GM19328 (cell line): Measurements from ENCODE around the gene CENPT.
"Not testable (repeated sequence)": the region's sequence is repeated elsewhere in the genome, so short reads cannot be mapped to it uniquely, and the experiment has no call there.

ENCODE experiments used
- ATAC-seq: cut with Tn5 transposase; IDR thresholded peaks from one replicate; pipeline ENCODE4 v1.9.1; 2021; ENCODE audit warnings: mild to moderate bottlenecking, moderate library complexity; ENCODE audit not compliant: unreplicated experiment

Gene CENPT

GRCh38 chr16:67846320-67847063 lies 1.0 kb downstream of the CENPT start, which contains the start of gene NUTF2:
TSS of gene NUTF2 (plus strand) at chr16:67846933. CDS start at chr16:67865131, 18,198 bp downstream.
- peak; percentile 54 for ATAC-seq

- ATAC-seq = no peak
Measured at GRCh38 chr16:67846063-67846319, 1.5 kb downstream of the CENPT start.

GRCh38 chr16:67845291-67846062 lies 2.0 kb downstream of the CENPT start:
- no peak for ATAC-seq

GRCh38 chr16:67844497-67844896 lies 3.0 kb downstream of the CENPT start:
- no peak for ATAC-seq

DNA sequence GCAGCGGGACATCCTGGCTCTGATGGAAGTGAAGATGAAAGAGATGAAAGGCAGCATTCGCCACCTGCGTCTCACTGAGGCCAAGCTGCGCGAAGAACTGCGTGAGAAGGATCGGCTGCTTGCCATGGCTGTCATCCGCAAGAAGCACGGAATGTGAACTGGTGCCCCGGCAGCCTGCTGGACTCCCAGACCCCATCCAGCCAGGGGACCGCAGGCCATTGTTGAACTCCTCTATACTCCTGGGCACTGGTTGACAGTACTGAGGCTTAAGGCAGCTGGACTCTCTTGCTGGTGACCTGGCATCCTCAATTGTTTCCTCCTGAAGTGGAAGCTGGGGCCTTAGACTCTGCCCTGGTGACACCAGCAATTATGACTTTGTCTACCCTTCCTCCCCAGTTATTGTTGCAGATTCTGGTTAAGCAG lies 4.1 kb downstream of the CENPT start:
- no peak for ATAC-seq

DNA sequence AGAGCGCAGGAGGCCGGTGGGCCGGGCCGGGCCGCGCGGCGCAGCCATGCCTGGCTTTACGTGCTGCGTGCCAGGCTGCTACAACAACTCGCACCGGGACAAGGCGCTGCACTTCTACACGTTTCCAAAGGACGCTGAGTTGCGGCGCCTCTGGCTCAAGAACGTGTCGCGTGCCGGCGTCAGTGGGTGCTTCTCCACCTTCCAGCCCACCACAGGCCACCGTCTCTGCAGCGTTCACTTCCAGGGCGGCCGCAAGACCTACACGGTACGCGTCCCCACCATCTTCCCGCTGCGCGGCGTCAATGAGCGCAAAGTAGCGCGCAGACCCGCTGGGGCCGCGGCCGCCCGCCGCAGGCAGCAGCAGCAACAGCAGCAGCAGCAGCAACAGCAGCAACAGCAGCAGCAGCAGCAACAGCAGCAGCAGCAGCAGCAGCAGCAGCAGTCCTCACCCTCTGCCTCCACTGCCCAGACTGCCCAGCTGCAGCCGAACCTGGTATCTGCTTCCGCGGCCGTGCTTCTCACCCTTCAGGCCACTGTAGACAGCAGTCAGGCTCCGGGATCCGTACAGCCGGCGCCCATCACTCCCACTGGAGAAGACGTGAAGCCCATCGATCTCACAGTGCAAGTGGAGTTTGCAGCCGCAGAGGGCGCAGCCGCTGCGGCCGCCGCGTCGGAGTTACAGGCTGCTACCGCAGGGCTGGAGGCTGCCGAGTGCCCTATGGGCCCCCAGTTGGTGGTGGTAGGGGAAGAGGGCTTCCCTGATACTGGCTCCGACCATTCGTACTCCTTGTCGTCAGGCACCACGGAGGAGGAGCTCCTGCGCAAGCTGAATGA lies 4.8 kb downstream of the CENPT start:
- ATAC-seq = no peak

- ATAC-seq = peak; percentile 50
Measured at GRCh38 chr16:67841816-67842508, 5.5 kb downstream of the CENPT start, which contains the start of gene THAP11. TSS of gene THAP11 (plus strand) at chr16:67842320. CDS start at chr16:67842555, 235 bp downstream.

GRCh38 chr16:67841198-67841815 lies 6.2 kb downstream of the CENPT start:
- no peak for ATAC-seq

DNA sequence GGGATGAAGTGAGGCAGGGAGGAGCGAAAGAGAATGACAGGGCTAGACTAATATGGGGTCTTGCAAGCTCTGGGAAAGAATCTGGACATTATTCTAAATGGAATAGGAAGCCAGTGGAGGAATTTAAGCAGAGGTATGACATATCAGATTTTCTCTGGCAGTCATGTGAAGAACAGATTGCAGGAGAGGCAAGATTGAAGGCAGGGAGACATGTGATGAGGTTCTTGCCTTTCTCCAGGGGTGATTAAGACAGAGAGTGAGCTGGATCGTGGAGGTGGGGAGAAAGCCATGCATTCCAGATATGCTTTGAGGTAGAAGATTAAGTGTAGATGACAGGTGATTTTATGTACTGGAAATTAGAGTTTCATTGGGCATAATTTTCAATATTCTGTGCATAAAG lies 9.7 kb downstream of the CENPT start:
- no peak for ATAC-seq

- ATAC-seq = not testable (repeated sequence)
Measured at GRCh38 chr16:67837190-67837589, 10.3 kb downstream of the CENPT start.

- ATAC-seq = no peak
Measured at GRCh38 chr16:67834242-67834614, 13.3 kb downstream of the CENPT start.

- peak; percentile 88 for ATAC-seq
Measured at GRCh38 chr16:67833415-67834241, 13.9 kb downstream of the CENPT start.

- ATAC-seq = no peak
Measured at GRCh38 chr16:67833030-67833414, 14.5 kb downstream of the CENPT start.

DNA sequence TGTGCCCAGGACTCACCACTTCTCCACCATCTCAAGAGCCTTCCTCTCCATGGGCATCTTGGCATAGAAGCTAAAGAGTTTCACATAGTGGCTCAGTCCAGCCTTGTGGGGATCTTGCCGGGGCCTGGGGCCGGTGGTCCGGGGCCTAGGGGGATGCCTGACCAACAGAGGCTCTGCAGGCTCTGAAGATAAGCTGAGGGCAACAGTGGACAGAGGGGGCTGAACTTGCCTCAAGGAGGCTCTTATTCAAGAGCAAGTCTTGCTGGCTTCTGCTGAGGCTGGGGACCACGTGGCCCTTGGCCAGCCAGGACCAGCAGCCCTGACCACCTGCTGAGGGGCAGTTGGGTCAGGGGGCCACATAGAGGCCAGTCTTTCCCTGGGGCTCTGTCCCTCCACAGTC lies 18.8 kb downstream of the CENPT start:
- no peak for ATAC-seq

DNA sequence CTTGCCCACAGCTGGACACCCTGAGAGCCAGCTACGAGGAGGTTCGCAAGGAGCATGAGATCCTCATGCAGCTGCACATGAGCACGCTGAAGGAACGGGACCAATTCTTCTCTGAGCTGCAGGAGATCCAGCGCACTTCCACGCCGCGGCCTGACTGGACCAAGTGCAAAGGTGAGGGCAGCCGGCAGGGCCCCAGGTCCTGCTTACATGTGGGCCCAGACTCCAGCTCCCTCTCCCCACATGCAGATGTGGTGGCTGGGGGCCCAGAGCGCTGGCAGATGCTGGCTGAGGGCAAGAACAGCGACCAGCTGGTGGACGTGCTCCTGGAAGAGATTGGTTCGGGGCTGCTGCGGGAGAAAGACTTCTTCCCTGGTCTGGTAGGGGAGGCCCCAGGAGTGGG lies 21.6 kb downstream of the CENPT start:
- ATAC-seq = no peak

DNA sequence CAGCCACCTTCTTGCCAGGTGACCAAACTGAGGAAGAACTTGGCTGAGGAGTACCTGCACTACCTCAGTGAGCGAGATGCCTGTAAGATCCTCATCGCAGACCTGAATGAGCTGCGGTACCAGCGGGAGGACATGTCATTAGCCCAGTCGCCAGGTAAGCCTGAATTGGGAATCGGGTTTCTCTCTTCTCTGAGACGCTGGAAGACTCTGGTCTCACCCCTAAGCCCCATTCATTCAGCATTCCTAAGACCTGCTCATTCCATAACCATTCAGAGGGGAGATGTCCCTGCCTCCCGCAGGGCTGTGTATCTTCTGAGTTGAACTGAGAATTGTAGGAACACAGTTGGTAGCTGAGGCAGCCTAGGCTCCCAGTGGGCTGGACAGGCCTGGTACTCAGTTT lies 22.4 kb downstream of the CENPT start:
- ATAC-seq = no peak

DNA sequence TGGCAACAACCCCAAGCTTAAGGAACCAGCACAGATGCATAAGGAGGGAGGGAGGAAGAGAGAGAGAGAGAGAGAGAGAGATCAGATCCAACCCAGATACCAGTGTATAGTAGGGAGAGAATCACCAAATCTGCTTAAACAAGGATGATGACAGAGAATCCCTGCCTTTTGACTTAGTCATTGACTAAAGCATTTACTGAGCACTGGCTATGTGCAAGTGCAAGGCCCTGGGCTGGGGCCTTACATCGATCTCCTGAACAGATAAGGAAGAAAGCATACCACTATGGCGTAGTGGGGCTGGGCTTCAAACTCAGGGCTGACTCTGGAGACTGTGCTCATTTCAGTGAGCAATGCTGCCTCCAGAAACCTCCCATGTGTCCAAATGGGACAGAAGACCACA lies 25.0 kb downstream of the CENPT start:
- ATAC-seq = no peak

- ATAC-seq = no peak
Measured at GRCh38 chr16:67820608-67821259, 26.8 kb downstream of the CENPT start.

DNA sequence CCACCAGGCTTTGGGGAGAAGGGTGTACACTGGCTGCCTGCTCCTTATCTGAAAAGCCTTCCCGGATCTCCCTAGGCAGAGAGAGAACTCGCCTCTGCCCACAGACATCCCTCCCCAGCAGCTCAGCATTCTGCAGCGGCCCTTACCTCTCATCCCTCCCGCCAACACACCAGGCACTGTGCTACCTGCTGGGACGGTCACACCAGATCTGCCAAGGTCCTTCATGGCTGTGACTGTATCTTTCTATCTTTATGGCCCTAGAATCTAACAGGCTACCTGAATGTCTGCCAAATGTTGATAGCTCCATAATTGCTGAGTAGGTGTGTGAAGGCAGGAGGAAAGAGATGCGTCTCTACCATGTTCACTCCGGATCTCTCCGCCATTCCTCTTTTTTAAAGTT lies 32.9 kb downstream of the CENPT start:
- ATAC-seq = no peak
